ENCODE measurements around the gene DIAPH1. TPM values are rescaled to one million over a fixed set of nuclear protein-coding genes. Genes with fewer than 3 reads are reported as not detected.

DIAPH1 gene
- total RNA-seq, 1 donor from 2014 or later = 65.8 TPM

DNA sequence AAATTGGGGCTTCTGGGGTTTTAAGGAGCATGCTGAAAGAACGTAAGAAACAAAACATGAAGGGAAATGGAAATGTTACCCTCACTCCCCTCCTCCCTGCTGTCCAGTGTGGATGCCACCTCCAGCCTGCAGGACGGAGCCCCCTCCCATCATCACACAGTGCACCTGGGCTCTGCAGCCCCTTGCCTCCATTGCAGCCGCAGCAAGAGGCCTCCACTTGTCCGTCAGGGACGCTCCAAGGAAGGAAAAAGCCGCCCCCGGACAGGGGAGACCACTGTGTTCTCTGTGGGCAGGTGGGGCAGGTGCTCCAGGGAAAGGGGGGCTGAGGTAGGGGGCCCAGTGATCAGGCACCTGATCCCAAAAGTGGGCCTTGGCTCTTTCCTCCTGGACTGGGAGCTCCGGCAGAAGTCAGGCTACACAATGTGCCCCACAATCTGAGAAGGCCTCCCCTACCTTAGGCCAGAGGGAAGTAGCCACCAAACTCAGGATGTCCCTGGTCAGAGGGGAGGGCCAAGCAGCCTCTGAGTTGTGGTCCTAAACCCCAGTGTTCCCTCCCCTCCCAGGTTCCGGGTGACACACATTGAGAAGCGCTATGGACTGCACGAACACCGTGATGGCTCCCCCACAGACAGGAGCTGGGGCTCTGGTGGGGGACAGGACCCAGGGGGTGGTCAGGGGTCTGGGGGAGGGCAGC, 20.7 kb upstream of the DIAPH1 start:
- peaks cover 6 to 27% of the 10 kb centered on the region in 2 donors for H3K36me3 ChIP-seq
- TF ChIP-seq, protein P1, sequence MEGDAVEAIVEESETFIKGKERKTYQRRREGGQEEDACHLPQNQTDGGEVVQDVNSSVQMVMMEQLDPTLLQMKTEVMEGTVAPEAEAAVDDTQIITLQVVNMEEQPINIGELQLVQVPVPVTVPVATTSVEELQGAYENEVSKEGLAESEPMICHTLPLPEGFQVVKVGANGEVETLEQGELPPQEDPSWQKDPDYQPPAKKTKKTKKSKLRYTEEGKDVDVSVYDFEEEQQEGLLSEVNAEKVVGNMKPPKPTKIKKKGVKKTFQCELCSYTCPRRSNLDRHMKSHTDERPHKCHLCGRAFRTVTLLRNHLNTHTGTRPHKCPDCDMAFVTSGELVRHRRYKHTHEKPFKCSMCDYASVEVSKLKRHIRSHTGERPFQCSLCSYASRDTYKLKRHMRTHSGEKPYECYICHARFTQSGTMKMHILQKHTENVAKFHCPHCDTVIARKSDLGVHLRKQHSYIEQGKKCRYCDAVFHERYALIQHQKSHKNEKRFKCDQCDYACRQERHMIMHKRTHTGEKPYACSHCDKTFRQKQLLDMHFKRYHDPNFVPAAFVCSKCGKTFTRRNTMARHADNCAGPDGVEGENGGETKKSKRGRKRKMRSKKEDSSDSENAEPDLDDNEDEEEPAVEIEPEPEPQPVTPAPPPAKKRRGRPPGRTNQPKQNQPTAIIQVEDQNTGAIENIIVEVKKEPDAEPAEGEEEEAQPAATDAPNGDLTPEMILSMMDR (IDR thresholded peaks at IDR 0.05) = no peak
- H3K4me1 ChIP-seq = peaks cover 10 to 21% of the 10 kb centered on the region in 2 donors
- no peaks in the 10 kb centered on the region for H3K27me3 ChIP-seq
- peak in 1 of 2 donors; percentile 44 for DNase-seq (ENCODE audit: low spot score in 2 of 2)
- H3K4me3 ChIP-seq = no peak overlapping the region
- intact Hi-C loops (cut with DNase I) = loop anchor here (5.0 kb wide), 1 partner anchor 47 kb away; no protein-coding TSS in a partner anchor
- no peak overlapping the region for H3K27ac ChIP-seq
- H3K9me3 ChIP-seq = no peaks in the 10 kb centered on the region

DNA sequence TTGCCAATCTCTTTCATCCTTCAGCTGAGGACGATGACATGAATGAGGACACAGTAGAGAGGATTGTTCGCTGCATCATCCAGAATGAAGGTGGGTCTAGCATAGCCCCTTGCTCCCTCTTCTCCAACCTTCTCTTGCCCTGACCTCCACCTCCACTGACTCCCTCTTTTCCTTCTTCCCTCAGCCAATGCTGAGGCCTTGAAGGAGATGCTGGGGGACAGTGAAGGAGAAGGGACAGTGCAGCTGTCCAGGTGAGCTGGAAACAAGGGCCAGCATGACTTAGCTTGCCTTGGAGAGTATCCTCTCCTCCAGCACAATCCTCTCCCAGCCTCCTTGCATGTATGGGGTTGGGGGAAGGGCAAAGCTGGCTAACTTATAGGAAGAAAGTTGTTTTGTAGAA, 20.0 kb upstream of the DIAPH1 start:
- peaks cover under 1 to 20% of the 10 kb centered on the region in 2 donors for H3K36me3 ChIP-seq
- H3K27ac ChIP-seq = no peak overlapping the region
- H3K4me1 ChIP-seq = peaks cover 10 to 22% of the 10 kb centered on the region in 2 donors
- DNase-seq (ENCODE audit: low spot score in 2 of 2) = peak in 1 of 2 donors; percentile 28
- H3K4me3 ChIP-seq = no peak overlapping the region
- no peaks in the 10 kb centered on the region for H3K9me3 ChIP-seq
- TF ChIP-seq, protein P1 (IDR thresholded peaks at IDR 0.05) = no peak
- H3K27me3 ChIP-seq = no peaks in the 10 kb centered on the region
- intact Hi-C loops (cut with DNase I) = loop anchor here (5.0 kb wide), 1 partner anchor 46 kb away; no protein-coding TSS in a partner anchor

DNA sequence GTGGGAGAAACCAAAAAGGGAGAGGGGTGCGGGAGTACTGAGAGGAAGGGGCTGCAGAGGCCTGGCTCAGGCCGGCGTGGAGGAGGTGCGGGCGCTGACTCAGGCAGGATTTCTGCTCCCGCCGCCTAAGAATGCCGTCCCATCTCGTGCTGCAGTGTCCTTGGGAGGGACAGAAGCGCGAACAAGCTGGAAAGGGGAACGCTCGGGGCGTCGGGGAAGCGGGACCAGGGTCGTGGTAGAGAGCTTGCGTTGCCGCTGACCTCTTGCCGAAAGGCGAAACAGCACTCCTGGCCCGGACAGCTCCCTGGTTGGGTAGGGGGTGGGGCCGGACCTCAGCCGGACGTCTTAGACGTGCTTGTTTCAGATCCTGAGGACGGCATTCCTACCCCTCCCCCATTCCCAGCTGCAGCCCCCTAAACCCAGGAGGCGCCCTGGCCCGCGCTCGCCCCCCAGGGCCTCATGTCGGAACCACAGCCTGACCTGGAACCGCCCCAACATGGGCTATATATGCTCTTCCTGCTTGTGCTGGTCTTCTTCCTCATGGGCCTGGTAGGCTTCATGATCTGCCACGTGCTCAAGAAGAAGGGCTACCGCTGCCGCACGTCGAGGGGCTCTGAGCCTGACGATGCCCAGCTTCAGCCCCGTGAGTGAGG, 19.1 kb upstream of the DIAPH1 start:
- DNase-seq (ENCODE audit: low spot score in 2 of 2) = peak in 1 of 2 donors; percentile 78

DNA sequence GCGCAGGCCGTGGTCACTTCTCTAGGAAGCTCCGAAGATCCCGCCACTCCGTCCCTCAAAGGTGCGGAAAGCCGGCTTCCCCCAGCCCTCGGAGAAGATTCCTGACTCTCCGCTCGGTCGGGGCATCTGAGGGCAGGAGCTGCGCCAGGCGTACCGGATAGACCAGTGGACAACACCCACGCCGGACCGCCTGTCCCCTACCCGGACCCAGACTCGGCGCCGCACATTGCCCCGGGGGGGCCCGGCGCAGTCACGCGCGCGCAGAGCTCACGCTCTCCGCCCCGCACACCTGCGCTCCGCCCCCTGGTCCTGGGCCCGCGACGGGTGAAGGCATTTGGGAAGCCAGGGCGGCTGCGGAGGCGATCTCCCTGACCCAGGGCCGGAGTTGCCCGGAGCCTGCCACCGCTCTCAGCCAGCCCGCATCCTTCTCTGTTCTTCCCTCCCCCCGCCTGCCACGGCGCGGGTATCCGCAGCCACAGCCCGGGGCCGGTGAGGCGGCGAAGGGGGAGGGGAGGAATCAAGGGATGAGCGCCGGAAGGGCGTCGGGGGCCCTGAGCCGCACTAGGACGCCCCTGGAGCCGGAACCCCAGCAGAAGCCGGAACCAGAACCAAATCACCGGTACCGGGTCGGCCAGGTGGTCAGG, 18.4 kb upstream of the DIAPH1 start:
- intact Hi-C loops (cut with DNase I) = loop anchor here (2.0 to 5.0 kb wide), 3 partner anchors 14 to 45 kb away; partner anchors contain the start of genes DIAPH1 and FCHSD1
- peak overlapping the region in 1 of 2 donors; percentile 1 for H3K27ac ChIP-seq
- TF ChIP-seq, protein P1 (IDR thresholded peaks at IDR 0.05) = no peak
- H3K9me3 ChIP-seq = no peaks in the 10 kb centered on the region
- peak overlapping the region; percentile 81 to 82 for H3K4me3 ChIP-seq
- peaks cover 10 to 22% of the 10 kb centered on the region in 2 donors for H3K4me1 ChIP-seq
- peaks cover 0 to 8% of the 10 kb centered on the region in 2 donors for H3K36me3 ChIP-seq
- H3K27me3 ChIP-seq = no peaks in the 10 kb centered on the region
- DNase-seq (ENCODE audit: low spot score in 2 of 2) = no peak

More for the DNA sequence above, 19.1 kb upstream of the DIAPH1 start:
- intact Hi-C loops (cut with DNase I) = loop anchor here (2.0 to 5.0 kb wide), 3 partner anchors 13 to 46 kb away; partner anchors contain the start of genes DIAPH1 and FCHSD1
- TF ChIP-seq, protein P1 (IDR thresholded peaks at IDR 0.05) = peak in 2 of 3 experiments; percentile 20 to 26
- Histone ChIP-seq H3K4me1 (peaks cover 10 to 22% of the 10 kb centered on the region in 2 donors), H3K4me3 (peak overlapping the region; percentile 81 to 82), H3K36me3 (peaks cover 0 to 11% of the 10 kb centered on the region in 2 donors), H3K27me3 (no peaks in the 10 kb centered on the region), H3K9me3 (no peaks in the 10 kb centered on the region), H3K27ac (no peak overlapping the region)

DNA sequence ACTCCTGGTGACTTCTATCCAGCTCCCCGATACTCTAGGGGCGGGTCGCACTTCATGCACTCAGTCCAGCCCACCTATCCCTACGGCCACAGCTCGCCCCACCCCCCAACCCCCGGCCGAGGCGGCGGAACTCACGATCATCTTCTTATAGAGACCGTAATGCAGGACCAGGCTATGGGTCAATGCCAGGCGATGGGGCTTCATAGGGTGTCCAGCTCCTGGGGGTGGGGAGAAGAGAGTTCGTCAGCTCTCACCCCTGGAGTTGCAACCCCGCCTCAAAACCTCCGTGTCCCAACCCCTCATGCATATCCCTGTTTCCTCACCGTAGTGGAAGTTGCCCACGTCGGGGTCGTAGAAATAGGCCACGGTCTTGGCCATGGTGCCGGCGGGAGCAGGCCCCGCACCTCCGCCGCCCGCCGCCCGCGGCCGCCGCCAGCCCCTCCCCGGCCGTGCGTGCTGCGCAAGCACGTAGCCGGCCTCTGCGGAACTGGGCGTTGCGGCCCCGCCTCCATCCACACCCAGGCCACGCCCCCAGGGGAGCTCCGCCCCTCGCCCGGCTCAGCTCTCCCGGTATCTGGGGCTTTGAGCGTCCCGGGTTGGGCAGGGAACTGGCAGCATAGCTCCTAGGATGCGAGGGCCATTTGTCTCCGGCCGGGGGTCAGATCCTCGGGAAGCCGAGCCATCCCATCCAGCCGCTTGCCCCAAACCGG, 17.8 kb upstream of the DIAPH1 start, which contains the start of the genes HDAC3 and RELL2:
Gene HDAC3, minus strand, starts transcription at position 437 of the 710 bp plus-strand sequence. Its CDS starts 59 bp downstream, at position 378.
Gene RELL2, plus strand, starts transcription at position 585 of the 710 bp plus-strand sequence. CDS start 1,229 bp downstream, outside the sequence.
- DNase-seq (ENCODE audit: low spot score in 2 of 2) = peak; percentile 70 to 95
- Histone ChIP-seq H3K27ac (peak within 1 kb of the TSS; percentile 52 to 67), H3K4me3 (peak within 1 kb of the TSS; percentile 81 to 82), H3K4me1 (peaks cover 10 to 22% of the 10 kb centered on the region in 2 donors), H3K36me3 (peaks cover 0 to 6% of the 10 kb centered on the region in 2 donors), H3K27me3 (no peaks in the 10 kb centered on the region), H3K9me3 (no peaks in the 10 kb centered on the region)
- TF ChIP-seq, protein P1 (IDR thresholded peaks at IDR 0.05) = no peak
- intact Hi-C loops (cut with DNase I) = loop anchor here (2.0 to 5.0 kb wide), 3 partner anchors 14 to 44 kb away; partner anchors contain the start of genes DIAPH1 and FCHSD1

Data from ascending aorta (tissue), 2 donors.